Activated T-cell treated with anti-CD3 and anti-CD28 coated beads, Interleukin-2, amount 50 U/mL, for 72 hours (primary cell): ENCODE measurements around the gene FEZF1. TPM values are rescaled to one million over a fixed set of nuclear protein-coding genes. Genes with fewer than 3 reads are reported as not detected.

Experiments
- ATAC-seq, 2 donors: fragments of 150-1000 bp; cut with Tn5 transposase; replicated peaks in 1 of 2; 2 replicates each; pipeline ENCODE4 v1.10.0; 2021; ENCODE audit warnings: moderate library complexity in 2 of 2, mild to moderate bottlenecking in 1 of 2
- DNase-seq, 2 donors: peaks; one replicate each; pipeline ENCODE4 v3.0.0; 2021 to 2022; ENCODE audit warnings: mixed read lengths in 1 of 2
- H3K27ac Mint-ChIP-seq: one replicate; pipeline ENCODE4 v1.8.0; 2022; ENCODE audit warnings: mild to moderate bottlenecking, moderate library complexity, mixed read lengths
- H3K27me3 Mint-ChIP-seq: one replicate; pipeline ENCODE4 v1.8.0; 2022; ENCODE audit warnings: low read depth, mixed read lengths
- H3K36me3 Mint-ChIP-seq, 2 donors: one replicate each; pipeline ENCODE4 v1.8.0; 2022; ENCODE audit warnings: mixed read lengths in 2 of 2, mild to moderate bottlenecking in 1 of 2; ENCODE audit not compliant: insufficient read depth in 2 of 2
- H3K4me1 Mint-ChIP-seq: one replicate; pipeline ENCODE4 v1.8.0; 2022; ENCODE audit warnings: low read depth, mixed read lengths
- H3K4me3 Mint-ChIP-seq, 2 donors: one replicate each; pipeline ENCODE4 v1.8.0; 2022; ENCODE audit warnings: mild to moderate bottlenecking in 2 of 2, mixed read lengths in 2 of 2, moderate library complexity in 2 of 2
- H3K9me3 Mint-ChIP-seq, 2 donors: one replicate each; pipeline ENCODE4 v1.8.0; 2022; ENCODE audit warnings: mixed read lengths in 2 of 2
- total RNA-seq, 2 donors: library from RNA; stranded (reverse); gene quantifications; one replicate each; pipeline ENCODE4 v1.2.3, GENCODE V29; 2022

FEZF1 gene
- total RNA-seq, 2 donors from 2014 or later: not detected

GRCh38 chr7:122315507-122316466 is 11.2 kb upstream of the FEZF1 start:
- DNase-seq (no peak), ATAC-seq (no peak)
- Mint-ChIP-seq H3K27me3 (peaks cover 76% of the 10 kb centered on the region), H3K4me3 (no peak overlapping the region), H3K36me3 (peaks cover 0 to 2% of the 10 kb centered on the region in 2 donors), H3K27ac (no peak overlapping the region), H3K9me3 (peaks cover 0 to 5% of the 10 kb centered on the region in 2 donors), H3K4me1 (peaks cover 5% of the 10 kb centered on the region)

GRCh38 chr7:122314284-122314683 is 9.7 kb upstream of the FEZF1 start:
- DNase-seq (no peak), ATAC-seq (no peak)
- Mint-ChIP-seq H3K4me3 (no peak overlapping the region), H3K4me1 (peaks cover 11% of the 10 kb centered on the region), H3K36me3 (peaks cover 0 to 6% of the 10 kb centered on the region in 2 donors), H3K9me3 (peaks cover 0 to 5% of the 10 kb centered on the region in 2 donors), H3K27me3 (peaks cover 82% of the 10 kb centered on the region), H3K27ac (no peak overlapping the region)

- Mint-ChIP-seq H3K4me3 (no peak overlapping the region), H3K9me3 (peaks cover 0 to 3% of the 10 kb centered on the region in 2 donors), H3K36me3 (peaks cover 0 to 6% of the 10 kb centered on the region in 2 donors), H3K4me1 (peaks cover 11% of the 10 kb centered on the region), H3K27ac (no peak overlapping the region), H3K27me3 (peaks cover 87% of the 10 kb centered on the region)
- DNase-seq (no peak), ATAC-seq (no peak)
These were observed 8.2 kb upstream of the FEZF1 start for GRCh38 chr7:122312789-122313188.

- Mint-ChIP-seq H3K4me1 (peaks cover 11% of the 10 kb centered on the region), H3K27me3 (peaks cover 88% of the 10 kb centered on the region), H3K27ac (no peak overlapping the region), H3K36me3 (peaks cover 0 to 6% of the 10 kb centered on the region in 2 donors), H3K4me3 (no peak overlapping the region), H3K9me3 (peaks cover 0 to 3% of the 10 kb centered on the region in 2 donors)
- DNase-seq (no peak), ATAC-seq (no peak)
These were observed 7.3 kb upstream of the FEZF1 start for GRCh38 chr7:122311734-122312450.

DNA sequence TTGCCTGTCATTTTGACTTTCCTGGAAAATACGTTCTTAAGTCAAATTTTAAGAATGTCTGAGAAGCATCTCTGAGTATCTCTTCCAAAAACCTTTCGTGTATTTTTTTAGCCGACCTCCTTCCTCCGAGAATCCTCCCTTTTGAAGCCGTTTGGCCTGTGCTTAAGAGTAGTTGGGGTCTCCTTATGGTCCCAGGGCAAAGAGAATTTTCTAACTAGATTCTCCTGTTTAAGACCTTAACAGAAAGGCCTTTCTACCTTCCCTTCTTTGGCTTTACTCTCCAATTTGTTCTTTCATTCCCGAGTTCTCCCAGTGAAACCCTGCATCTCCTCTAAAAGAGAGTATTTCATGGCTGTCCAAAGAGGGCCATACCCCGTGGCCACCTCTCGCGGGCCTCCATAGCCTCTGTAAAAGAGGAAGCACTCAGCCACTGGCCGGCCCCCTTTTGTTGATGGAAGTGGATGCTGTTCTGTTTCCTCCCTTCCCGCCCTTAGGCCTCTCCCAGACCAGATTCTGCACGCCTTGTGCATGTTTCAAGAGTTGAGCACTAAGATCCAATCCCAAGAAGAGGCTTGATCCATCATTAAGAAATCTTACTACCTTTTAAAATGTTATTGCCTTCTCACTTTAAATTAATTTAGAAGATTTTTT is 6.6 kb upstream of the FEZF1 start:
- H3K27ac Mint-ChIP-seq: no peak overlapping the region
- H3K36me3 Mint-ChIP-seq: peaks cover 0 to 6% of the 10 kb centered on the region in 2 donors
- H3K4me3 Mint-ChIP-seq: peak overlapping the region; percentile 4 to 39
- ATAC-seq (no peak), DNase-seq (no peak)
- H3K27me3 Mint-ChIP-seq: peaks cover 92% of the 10 kb centered on the region
- peaks cover 0 to 3% of the 10 kb centered on the region in 2 donors for H3K9me3 Mint-ChIP-seq
- H3K4me1 Mint-ChIP-seq: peaks cover 11% of the 10 kb centered on the region

GRCh38 chr7:122310119-122311021 is 5.8 kb upstream of the FEZF1 start:
- Mint-ChIP-seq H3K27me3 (peaks cover 92% of the 10 kb centered on the region), H3K4me1 (peaks cover 11% of the 10 kb centered on the region), H3K27ac (no peak overlapping the region), H3K4me3 (peak overlapping the region in 1 of 2 donors; percentile 27), H3K36me3 (peaks cover 0 to 4% of the 10 kb centered on the region in 2 donors), H3K9me3 (peaks cover 0 to 3% of the 10 kb centered on the region in 2 donors)
- no peak for DNase-seq
- ATAC-seq: no peak

- Mint-ChIP-seq H3K36me3 (peaks cover 0 to 4% of the 10 kb centered on the region in 2 donors), H3K27ac (no peak overlapping the region), H3K4me3 (peak overlapping the region in 1 of 2 donors; percentile 20), H3K9me3 (no peaks in the 10 kb centered on the region), H3K27me3 (peaks cover 92% of the 10 kb centered on the region), H3K4me1 (peaks cover 11% of the 10 kb centered on the region)
- no peak for ATAC-seq
- DNase-seq: no peak
These were observed 4.9 kb upstream of the FEZF1 start for GRCh38 chr7:122309421-122309820.

DNA sequence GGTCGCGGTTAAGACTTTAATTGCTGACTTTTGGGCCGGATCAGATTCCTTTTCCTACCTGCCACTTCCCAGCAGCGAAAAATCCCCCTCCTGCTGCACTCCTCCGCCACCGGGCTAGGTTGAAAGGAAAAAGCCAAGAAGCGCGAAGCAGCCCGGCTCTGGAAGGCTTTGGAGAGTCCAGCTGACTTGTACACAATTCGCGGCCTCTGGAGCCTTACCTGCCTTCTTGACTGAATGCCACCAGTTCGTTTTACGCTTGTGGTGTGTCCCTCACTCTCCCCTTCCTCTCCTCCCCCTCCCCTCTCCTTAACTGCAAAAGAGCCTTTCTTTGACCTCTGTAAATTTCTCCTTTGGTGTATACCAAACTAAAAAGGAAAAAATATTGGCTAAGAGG is 2.7 kb upstream of the FEZF1 start:
- Mint-ChIP-seq H3K36me3 (peaks cover 2 to 6% of the 10 kb centered on the region in 2 donors), H3K4me3 (no peak overlapping the region), H3K27ac (no peak overlapping the region), H3K9me3 (no peaks in the 10 kb centered on the region), H3K4me1 (peaks cover 15% of the 10 kb centered on the region), H3K27me3 (peaks cover 92% of the 10 kb centered on the region)
- ATAC-seq (no peak), DNase-seq (no peak)

- H3K9me3 Mint-ChIP-seq: no peaks in the 10 kb centered on the region
- no peak overlapping the region for H3K4me3 Mint-ChIP-seq
- H3K4me1 Mint-ChIP-seq: peaks cover 15% of the 10 kb centered on the region
- H3K36me3 Mint-ChIP-seq: peaks cover 3 to 6% of the 10 kb centered on the region in 2 donors
- DNase-seq (no peak), ATAC-seq (no peak)
- H3K27ac Mint-ChIP-seq: no peak overlapping the region
- H3K27me3 Mint-ChIP-seq: peaks cover 92% of the 10 kb centered on the region
These were observed 2.0 kb upstream of the FEZF1 start for GRCh38 chr7:122306320-122307227.

- Mint-ChIP-seq H3K27me3 (peaks cover 92% of the 10 kb centered on the region), H3K27ac (no peak overlapping the region), H3K4me3 (peak overlapping the region in 1 of 2 donors; percentile 27), H3K36me3 (peaks cover 3 to 6% of the 10 kb centered on the region in 2 donors), H3K4me1 (peaks cover 10% of the 10 kb centered on the region), H3K9me3 (no peaks in the 10 kb centered on the region)
- DNase-seq (no peak), ATAC-seq (no peak)
These were observed 1.1 kb upstream of the FEZF1 start for GRCh38 chr7:122305475-122306319.

GRCh38 chr7:122304996-122305421 is 459 bp upstream of the FEZF1 start:
- H3K27me3 Mint-ChIP-seq: peaks cover 94% of the 10 kb centered on the region
- H3K4me3 Mint-ChIP-seq: no peak overlapping the region
- H3K9me3 Mint-ChIP-seq: no peaks in the 10 kb centered on the region
- DNase-seq (no peak), ATAC-seq (no peak)
- H3K4me1 Mint-ChIP-seq: peaks cover 10% of the 10 kb centered on the region
- H3K36me3 Mint-ChIP-seq: peaks cover 3 to 8% of the 10 kb centered on the region in 2 donors
- no peak overlapping the region for H3K27ac Mint-ChIP-seq
